CD14-positive monocyte (primary cell): ENCODE results near the gene UROS. TPM values are rescaled to one million over a fixed set of nuclear protein-coding genes. Genes with fewer than 3 reads are reported as not detected.

Source experiments
- DNase-seq, 3 donors: peaks; one replicate each; pipeline ENCODE4 v3.0.0-alpha.2; 2011 to 2022
- H2AFZ ChIP-seq: 2 replicates; pipeline ENCODE4 v1.6.0; 2012; ENCODE audit warnings: mild to moderate bottlenecking, low read depth, low read length, inconsistent platforms; ENCODE audit not compliant: insufficient read depth, poor library complexity, severe bottlenecking
- H3K27ac ChIP-seq, 2 donors: 1 replicate in 1 of 2; 2 replicates in 1 of 2; pipeline ENCODE4 v1.5.1; 2012 to 2013; ENCODE audit warnings: low read length in 2 of 2, control low read depth in 1 of 2, inconsistent platforms in 1 of 2, low read depth in 1 of 2, mild to moderate bottlenecking in 1 of 2
- H3K27me3 ChIP-seq, 2 donors: one replicate each; pipeline versions ENCODE4 v1.6.0 to v1.6.1; 2011 to 2013; ENCODE audit warnings: low read length in 2 of 2; ENCODE audit not compliant: control insufficient read depth in 2 of 2, insufficient read depth in 2 of 2
- H3K36me3 ChIP-seq, 2 donors: replicated peaks in 1 of 2; 1 replicate in 1 of 2; 2 replicates in 1 of 2; pipeline versions ENCODE4 v1.5.1 to v1.6.1; 2012 to 2013; ENCODE audit warnings: low read length in 2 of 2, control low read depth in 1 of 2, inconsistent platforms in 1 of 2, mild to moderate bottlenecking in 1 of 2; ENCODE audit not compliant: insufficient read depth in 2 of 2, control insufficient read depth in 1 of 2
- H3K4me1 ChIP-seq, 2 donors: 1 replicate in 1 of 2; 2 replicates in 1 of 2; pipeline versions ENCODE4 v1.5.1 to v1.6.1; 2012 to 2013; ENCODE audit warnings: low read length in 2 of 2, control low read depth in 1 of 2, inconsistent platforms in 1 of 2, mild to moderate bottlenecking in 1 of 2, moderate library complexity in 1 of 2; ENCODE audit not compliant: insufficient read depth in 2 of 2, control insufficient read depth in 1 of 2
- H3K4me2 ChIP-seq: replicated peaks from 2 replicates; pipeline ENCODE3; 2012; ENCODE audit warnings: low read length, moderate library complexity, mild to moderate bottlenecking; ENCODE audit not compliant: poor library complexity, severe bottlenecking; ENCODE audit errors: extremely low read depth
- H3K4me3 ChIP-seq, 3 experiments: fragments of 200-600 bp in 1 of 3; sonication (generic) in 1 of 3; replicated peaks in 1 of 3; 1 replicate in 2 of 3; 2 replicates in 1 of 3; pipeline ENCODE4 v1.5.1; 2011 to 2013; ENCODE audit warnings: low read length in 3 of 3, mild to moderate bottlenecking in 3 of 3, control low read depth in 2 of 3, low read depth in 2 of 3, inconsistent platforms in 1 of 3, moderate library complexity in 1 of 3
- H3K79me2 ChIP-seq: 2 replicates; pipeline ENCODE4 v1.6.0; 2012; ENCODE audit warnings: mild to moderate bottlenecking, control low read depth, inconsistent platforms, low read length, moderate library complexity; ENCODE audit not compliant: insufficient read depth
- H3K9ac ChIP-seq: 2 replicates; pipeline ENCODE4 v1.6.0; 2017; ENCODE audit warnings: low read length, mild to moderate bottlenecking; ENCODE audit not compliant: insufficient read depth, poor library complexity, severe bottlenecking
- H3K9me3 ChIP-seq, 2 donors: replicated peaks in 1 of 2; 1 replicate in 1 of 2; 2 replicates in 1 of 2; pipeline versions ENCODE4 v1.5.1 to v1.6.1; 2012 to 2013; ENCODE audit warnings: low read length in 2 of 2, control low read depth in 1 of 2; ENCODE audit not compliant: control insufficient read depth in 1 of 2, insufficient read depth in 1 of 2
- H4K20me1 ChIP-seq: 2 replicates; pipeline ENCODE4 v1.6.0; 2012; ENCODE audit warnings: mild to moderate bottlenecking, low read length, control low read depth, moderate library complexity; ENCODE audit not compliant: insufficient read depth
- H3K27ac Mint-ChIP-seq, 7 donors: one replicate each; pipeline ENCODE4 v1.8.0; 2020; ENCODE audit warnings: mild to moderate bottlenecking in 7 of 7, mixed read lengths in 7 of 7, moderate library complexity in 6 of 7, inconsistent platforms in 2 of 7
- H3K27me3 Mint-ChIP-seq, 3 donors: one replicate each; pipeline ENCODE4 v1.8.0; 2021 to 2022; ENCODE audit warnings: low read depth in 3 of 3, mild to moderate bottlenecking in 3 of 3, mixed read lengths in 3 of 3, moderate library complexity in 3 of 3, inconsistent platforms in 1 of 3
- H3K36me3 Mint-ChIP-seq, 2 donors: one replicate each; pipeline ENCODE4 v1.8.0; 2020; ENCODE audit warnings: mixed read lengths in 2 of 2, inconsistent platforms in 1 of 2, mild to moderate bottlenecking in 1 of 2
- H3K4me1 Mint-ChIP-seq: one replicate; pipeline ENCODE4 v1.8.0; 2020; ENCODE audit warnings: mild to moderate bottlenecking, mixed read lengths
- H3K4me3 Mint-ChIP-seq, 2 donors: one replicate each; pipeline ENCODE4 v1.8.0; 2020; ENCODE audit warnings: mild to moderate bottlenecking in 2 of 2, mixed read lengths in 2 of 2, moderate library complexity in 1 of 2
- H3K9me3 Mint-ChIP-seq, 7 donors: one replicate each; pipeline ENCODE4 v1.8.0; 2020 to 2022; ENCODE audit warnings: mixed read lengths in 7 of 7, mild to moderate bottlenecking in 6 of 7, moderate library complexity in 6 of 7, inconsistent platforms in 2 of 7
- CTCF ChIP-seq: fragments of 200-600 bp; IDR thresholded peaks from one replicate; pipeline ENCODE4 v1.8.0; 2022; ENCODE audit warnings: antibody characterized with exemption, mild to moderate bottlenecking
- WGBS: methylation state at CpG from one replicate; pipeline ENCODE4 v1.1.5; 2013; ENCODE audit warnings: missing lambda C conversion rate; ENCODE audit not compliant: insufficient coverage; 5-methylcytosine and 5-hydroxymethylcytosine counted together
- intact Hi-C, 2 donors: fragments of 100-400 bp; cut with micrococcal nuclease; formaldehyde crosslinking; loops; one replicate each; pipeline versions ENCODE4 v1.15.0 to v1.15.1; 2023
- polyA plus RNA-seq, 3 donors: library from polyadenylated mRNA; depleted of rRNA in 1 of 3; unstranded in 2 of 3; stranded (reverse) in 1 of 3; fragments of 300-500 nt in 2 of 3; fragments of >200 nt in 1 of 3; fragmentation: Illumina TruSeq in 2 of 3; gene quantifications; 1 replicate in 2 of 3; 2 replicates in 1 of 3; pipeline ENCODE4 v1.2.3, GENCODE V29; 2012 to 2021

UROS gene
- polyA plus RNA-seq, 3 donors: 18.1 to 42.3 (median 39.8) TPM

- no peak overlapping the region for H2AFZ ChIP-seq
- no peaks in the 10 kb centered on the region for H3K9me3 ChIP-seq
- H3K4me2 ChIP-seq: no peak overlapping the region
- H4K20me1 ChIP-seq: no peaks in the 10 kb centered on the region
- no peak overlapping the region for H3K4me3 ChIP-seq
- no peak for TF ChIP-seq CTCF
- Mint-ChIP-seq H3K4me3 (no peak overlapping the region), H3K27ac (peak overlapping the region in 2 of 7 donors; percentile 23 to 64), H3K4me1 (no peaks in the 10 kb centered on the region), H3K27me3 (peaks cover 0 to 2% (median 0%) of the 10 kb centered on the region in 3 donors), H3K9me3 (no peaks in the 10 kb centered on the region), H3K36me3 (peaks cover 47 to 53% of the 10 kb centered on the region in 2 donors)
- no peaks in the 10 kb centered on the region for H3K79me2 ChIP-seq
- no peak overlapping the region for H3K9ac ChIP-seq
- H3K4me1 ChIP-seq: no peaks in the 10 kb centered on the region
- WGBS: 91% methylated on average over 4 of the region's 8 CpGs
- no peak overlapping the region for H3K27ac ChIP-seq
- H3K27me3 ChIP-seq: no peaks in the 10 kb centered on the region
- intact Hi-C loops: no loop called here
- H3K36me3 ChIP-seq: peaks cover 27 to 84% of the 10 kb centered on the region in 2 donors
- DNase-seq: no peak
These were observed 25.6 kb downstream of the UROS start for GRCh38 chr10:125797424-125797823.

- no peaks in the 10 kb centered on the region for H3K4me1 ChIP-seq
- Mint-ChIP-seq H3K4me3 (no peak overlapping the region), H3K36me3 (peaks cover 54 to 63% of the 10 kb centered on the region in 2 donors), H3K27me3 (peaks cover 0 to 3% (median 0%) of the 10 kb centered on the region in 3 donors), H3K27ac (peak overlapping the region in 1 of 7 donors; percentile 21), H3K4me1 (no peaks in the 10 kb centered on the region), H3K9me3 (no peaks in the 10 kb centered on the region)
- H3K9me3 ChIP-seq: no peaks in the 10 kb centered on the region
- H4K20me1 ChIP-seq: no peaks in the 10 kb centered on the region
- intact Hi-C loops: no loop called here
- no peak for DNase-seq
- H3K4me3 ChIP-seq: no peak overlapping the region
- H3K4me2 ChIP-seq: no peak overlapping the region
- H3K9ac ChIP-seq: no peak overlapping the region
- no peaks in the 10 kb centered on the region for H3K79me2 ChIP-seq
- H2AFZ ChIP-seq: no peak overlapping the region
- H3K27me3 ChIP-seq: no peaks in the 10 kb centered on the region
- TF ChIP-seq CTCF: no peak
- H3K36me3 ChIP-seq: peaks cover 34 to 80% of the 10 kb centered on the region in 2 donors
- 90% methylated on average over 8 of the region's 8 CpGs for WGBS
- H3K27ac ChIP-seq: no peak overlapping the region
These were observed 27.3 kb downstream of the UROS start for GRCh38 chr10:125795637-125796190.
